Activated CD8-positive, alpha-beta memory T cell treated with anti-CD3 and anti-CD28 coated beads, Interleukin-2, amount 50 U/mL, for 1 hour (primary cell): ENCODE results near the gene NECTIN4.
"Not testable (repeated sequence)": the region's sequence is repeated elsewhere in the genome, so short reads cannot be mapped to it uniquely, and the experiment has no call there.

ENCODE experiments used
- DNase-seq: peaks from one replicate; pipeline ENCODE4 v3.0.0-alpha.2; 2020; ENCODE audit errors: extremely low read depth

Gene NECTIN4

DNA sequence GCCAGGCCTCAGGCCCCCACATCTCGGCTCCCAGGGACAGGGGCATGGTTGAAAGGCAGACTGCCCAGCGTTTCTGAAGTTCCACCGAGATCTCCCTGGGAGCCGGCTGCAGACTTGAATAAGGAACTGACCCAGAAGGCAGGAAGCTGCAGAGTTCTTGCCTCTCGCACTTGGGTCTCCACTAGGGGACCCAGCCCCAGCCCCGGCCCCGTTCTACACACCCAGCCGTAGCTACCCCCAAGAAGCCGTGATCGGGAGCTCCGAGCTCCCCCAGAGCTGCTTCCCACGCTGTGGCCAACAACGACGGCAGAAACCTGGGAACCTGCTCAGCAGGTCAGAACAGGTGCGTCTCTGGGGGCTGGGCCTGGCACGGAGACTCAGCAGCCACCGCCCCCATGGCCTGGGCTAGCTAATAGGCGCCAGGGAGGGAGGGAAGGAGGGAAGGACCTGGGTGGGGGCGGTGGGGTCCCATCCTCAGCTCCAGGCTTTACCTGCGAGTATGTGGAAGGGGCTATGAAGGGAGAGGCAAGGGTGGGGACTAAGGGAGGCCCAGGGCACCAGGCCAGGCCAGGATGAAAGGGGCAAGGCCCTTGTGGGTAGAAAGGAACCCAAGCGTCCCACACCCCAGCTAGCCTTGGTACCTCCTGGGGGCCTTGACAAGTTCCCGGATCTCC lies at the start of gene NECTIN4:
Gene NECTIN4 (minus strand): TSS at position 308 of the 674 bp plus-strand sequence. CDS start 262 bp downstream, at position 46.
- no peak for DNase-seq

DNA sequence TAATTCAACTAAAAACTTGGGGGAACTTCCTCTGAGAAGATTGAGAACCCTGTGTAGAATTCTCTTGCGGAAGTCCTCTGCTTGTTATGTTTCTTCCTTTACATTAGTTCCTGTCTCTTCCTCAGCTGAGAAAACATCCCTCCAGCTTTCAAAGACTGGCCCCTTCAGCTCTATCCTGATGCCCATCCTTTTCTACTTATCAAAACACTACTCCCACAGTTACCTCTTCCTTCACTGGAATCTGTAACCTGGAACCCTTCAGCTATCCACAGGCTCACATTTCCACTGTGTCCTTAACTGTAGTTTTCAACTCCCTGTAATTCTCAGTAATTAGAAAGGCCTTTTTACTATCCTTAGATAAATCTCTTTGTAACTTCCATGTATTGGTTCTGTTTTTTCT lies 49.1 kb upstream of the NECTIN4 start:
- no peak for DNase-seq

DNA sequence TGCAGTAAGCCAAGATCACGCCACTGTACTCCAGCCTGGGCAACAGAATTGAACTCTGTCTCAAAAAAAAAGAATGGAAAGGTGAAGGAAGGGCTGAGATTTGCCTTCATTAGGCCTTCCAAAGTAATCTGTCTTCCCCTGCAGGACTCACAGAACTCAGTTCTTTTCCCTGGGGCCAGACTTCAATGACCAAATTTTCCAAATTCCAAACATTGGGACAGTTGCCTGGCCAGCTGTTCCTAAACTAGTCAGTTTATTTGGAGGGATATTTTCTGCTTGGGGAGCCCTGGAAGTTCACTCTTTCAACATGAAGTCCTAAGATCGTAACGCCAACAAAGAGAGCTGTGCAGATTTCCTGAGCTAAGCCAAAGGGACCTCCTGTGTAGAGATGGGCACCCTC lies 48.5 kb upstream of the NECTIN4 start:
- no peak for DNase-seq

DNA sequence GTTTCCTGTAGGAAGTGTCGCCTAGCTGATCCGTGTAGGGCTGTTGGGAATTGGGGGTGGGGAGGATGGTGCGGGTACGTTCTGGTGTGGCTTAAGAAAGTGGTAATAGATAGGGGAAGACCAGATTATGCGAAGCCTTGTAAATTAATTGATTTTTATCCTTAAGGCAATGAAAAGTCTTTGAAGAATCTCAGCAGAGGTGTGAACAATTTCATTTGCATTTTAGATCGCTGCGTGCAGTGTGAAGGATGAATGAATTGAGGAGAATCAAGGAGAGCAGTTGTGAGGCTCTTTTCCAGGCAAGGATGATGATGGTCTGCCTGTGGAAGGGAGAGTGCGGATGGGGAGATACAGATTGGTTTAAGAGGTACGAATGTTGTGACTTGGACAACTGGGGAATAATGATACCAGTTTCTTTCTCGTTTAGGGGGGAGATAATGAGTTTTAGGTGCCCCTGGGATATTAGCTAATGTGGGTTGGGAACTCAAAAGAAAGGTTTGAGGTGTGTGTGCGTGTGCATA lies 43.9 kb upstream of the NECTIN4 start:
- no peak for DNase-seq

DNA sequence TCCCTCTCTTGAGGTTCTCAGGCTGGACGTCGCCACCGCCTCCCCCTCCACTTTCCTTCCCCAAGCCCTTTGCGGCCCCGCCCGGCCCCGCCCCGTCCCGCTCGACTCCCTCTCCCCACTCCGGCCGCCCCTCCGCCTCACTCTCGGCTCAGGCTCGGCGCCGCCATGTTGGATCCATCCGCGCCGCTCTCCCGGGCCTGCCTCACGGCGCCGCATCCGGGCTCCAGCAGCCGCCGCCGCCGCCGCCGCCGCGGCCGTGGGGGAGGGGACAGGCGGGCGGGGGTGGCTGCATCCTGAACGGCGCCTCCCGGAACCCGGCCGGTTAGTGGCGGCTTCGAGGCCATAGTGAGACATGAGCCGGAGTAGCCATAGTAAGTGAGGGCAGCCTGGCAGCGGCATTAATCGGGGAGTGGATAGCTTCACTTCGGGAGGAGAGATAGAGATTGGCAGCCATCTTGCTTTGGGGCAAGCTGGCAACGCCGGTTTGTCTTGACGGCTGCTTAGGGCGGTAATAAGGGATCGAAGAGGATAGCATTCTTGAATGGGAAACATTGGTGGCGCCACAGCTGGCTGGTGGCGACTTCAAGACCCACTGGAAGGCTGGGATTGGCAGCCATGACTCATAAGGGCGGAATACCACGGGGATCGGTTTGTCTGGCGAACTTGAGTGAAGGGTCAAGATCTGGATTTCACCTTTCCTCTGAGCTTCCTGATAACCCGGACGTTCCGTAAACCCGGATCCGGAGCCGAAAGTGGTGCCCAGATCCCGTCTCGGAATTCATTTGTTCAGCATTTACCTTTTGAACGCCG lies 43.3 kb upstream of the NECTIN4 start, which contains the start of gene DEDD:
Gene DEDD (minus strand): TSS at position 258 of the 810 bp plus-strand sequence. CDS start 8,205 bp downstream, outside the sequence.
- DNase-seq: peak; percentile 81

DNA sequence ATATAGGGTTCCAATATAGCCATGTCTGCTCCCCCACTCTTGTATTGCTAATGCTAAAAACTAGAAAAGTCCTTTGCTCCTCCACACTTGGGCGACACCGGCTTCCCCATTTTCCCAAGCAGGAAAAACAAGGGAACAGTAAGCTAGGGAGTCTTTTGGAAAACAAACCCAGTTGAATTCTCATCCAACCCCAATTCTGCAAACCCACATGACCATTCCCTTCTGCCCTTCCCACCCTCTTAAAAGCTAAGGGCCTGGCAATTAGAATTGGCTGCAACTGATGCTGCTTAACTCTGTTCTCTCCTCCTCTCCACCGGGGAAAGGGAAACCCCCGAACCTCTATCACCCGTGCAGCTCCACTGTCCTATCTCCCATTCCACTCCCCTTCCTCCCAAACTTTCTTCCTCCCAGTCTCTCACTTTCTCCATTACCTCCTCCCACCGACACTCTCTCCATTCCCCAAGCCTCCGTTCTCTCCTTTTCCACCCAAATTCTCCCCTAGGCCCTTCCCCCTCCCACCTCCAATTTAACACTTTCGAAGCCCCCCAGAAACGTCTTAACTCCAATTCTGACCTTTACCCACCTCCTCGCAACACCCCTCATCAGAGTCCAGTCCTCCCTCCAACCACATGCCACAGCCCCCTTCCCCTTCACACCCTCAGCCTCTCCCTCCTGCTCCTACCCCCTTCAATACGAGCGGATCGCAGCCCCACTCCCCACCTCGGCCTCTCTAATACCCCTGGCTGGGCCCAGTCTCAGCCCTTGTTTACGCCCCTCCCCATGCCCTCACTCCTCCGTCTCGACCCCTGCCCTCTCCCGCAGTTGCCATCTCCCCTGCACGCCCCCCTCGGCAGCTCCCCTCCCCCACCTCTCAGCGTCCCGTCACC lies 42.4 kb upstream of the NECTIN4 start:
- DNase-seq: no peak

DNA sequence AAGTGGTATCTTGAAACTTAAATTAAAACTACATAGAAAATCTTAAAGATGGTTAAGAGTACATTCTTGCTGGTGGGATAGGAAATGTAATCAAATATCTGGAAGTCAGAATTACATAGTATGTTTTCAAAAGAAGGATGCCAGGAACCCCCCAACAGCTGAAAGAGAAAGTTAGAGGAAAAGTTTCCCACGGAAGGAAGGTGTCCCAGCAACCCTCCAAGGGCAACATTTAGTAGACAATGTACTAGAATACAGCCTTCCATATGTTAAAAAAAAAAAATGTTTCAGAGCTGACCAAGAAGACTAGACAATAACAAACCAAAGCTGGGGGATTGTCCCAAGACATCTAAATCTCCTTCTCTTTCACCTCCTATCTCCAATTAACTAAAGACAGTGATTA lies 40.9 kb upstream of the NECTIN4 start:
- DNase-seq: no peak

DNA sequence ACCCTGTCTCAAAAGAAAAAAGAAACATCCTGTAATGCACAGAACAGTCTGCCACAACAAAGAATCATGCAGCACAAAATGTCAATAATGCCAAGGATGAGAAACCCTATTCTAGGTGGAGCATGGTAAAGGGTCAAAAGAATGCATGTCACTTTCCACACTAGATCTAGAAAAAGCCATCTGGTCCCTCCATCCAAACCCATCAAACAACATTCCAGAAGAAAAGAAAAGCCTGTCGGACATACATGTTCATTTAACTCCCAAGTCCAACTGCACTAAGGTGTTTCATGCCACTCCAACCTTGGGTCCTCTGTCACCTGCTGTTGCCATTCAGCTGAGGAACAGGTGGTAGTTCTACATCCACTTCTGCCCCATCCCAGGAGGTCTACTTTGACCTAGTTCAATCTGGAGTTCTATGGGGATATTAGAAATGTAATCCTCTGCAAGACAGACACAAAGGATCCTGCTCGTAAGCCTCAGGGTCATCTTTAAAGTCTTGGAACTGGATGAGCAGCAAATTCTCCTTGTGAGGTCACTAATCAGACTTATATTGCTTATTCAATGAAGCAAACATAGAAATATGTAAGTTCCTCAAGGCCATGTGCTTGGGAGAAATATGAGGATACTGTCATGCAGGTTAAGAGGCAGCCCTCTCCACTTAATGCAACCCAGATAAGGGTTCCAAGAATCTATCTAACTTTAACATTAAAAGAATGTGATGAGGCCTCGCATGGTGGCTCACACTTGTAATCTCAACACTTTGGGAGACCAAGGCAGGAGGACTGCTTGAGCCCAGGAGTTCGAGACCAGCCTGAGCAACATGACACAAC lies 39.4 kb upstream of the NECTIN4 start:
- no peak for DNase-seq

DNA sequence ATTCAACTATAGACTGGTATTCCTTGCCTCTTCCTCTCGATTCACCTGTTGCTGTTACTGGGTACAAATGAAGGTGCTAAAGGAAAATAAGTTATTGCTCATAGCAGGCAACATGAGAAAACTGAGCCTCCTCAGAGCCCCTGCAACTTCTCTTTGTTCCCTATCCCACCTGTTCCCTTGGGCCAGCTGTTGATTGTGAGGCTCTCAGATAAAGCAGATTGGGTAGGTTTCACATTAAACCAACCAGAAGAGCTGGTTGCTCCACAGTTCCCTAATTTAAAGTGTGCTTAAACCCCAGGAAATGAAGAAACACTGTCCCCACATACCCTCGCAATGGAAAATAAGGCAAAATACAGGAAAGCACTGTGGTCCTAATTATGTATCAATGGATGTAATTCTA lies 38.3 kb upstream of the NECTIN4 start:
- DNase-seq: no peak

DNA sequence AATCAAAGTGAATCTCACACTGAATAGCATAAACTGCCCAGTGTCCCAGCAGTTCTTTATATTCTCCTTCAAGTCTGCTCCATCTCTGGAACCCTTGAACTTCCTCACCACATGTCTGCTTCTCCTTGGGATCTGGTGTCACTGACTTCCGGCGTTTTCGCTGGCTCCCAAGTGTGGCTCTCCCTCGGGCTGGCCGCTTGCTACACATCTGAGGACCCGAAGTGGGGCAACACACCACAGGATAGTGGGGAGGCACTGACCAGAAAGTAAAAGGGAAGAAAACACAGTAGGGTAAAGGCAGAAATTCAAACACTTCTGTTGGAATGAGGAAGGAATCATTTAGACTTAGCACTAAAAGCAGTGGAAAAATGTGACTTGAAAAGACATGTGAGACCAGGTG lies 33.6 kb upstream of the NECTIN4 start:
- no peak for DNase-seq

DNA sequence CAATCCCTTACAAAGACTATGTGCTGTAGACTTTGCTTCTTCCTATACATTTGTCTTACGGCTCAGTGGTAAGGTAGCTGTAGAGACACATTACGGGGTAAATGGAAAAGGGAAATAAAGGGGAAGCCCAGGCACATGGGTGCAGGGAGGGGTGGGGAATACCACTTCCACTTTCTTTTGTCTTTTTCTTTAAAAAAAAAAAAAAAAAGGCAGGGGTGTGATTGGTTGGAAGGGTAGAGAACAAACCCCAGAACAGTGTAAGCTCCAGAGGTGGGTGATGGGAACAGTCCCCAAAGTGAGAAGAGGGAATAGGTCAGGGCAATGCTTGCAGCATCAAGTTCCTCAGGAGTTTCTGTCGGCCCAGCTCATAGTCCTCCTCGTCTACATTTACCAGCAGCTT lies 32.5 kb upstream of the NECTIN4 start:
- no peak for DNase-seq

DNA sequence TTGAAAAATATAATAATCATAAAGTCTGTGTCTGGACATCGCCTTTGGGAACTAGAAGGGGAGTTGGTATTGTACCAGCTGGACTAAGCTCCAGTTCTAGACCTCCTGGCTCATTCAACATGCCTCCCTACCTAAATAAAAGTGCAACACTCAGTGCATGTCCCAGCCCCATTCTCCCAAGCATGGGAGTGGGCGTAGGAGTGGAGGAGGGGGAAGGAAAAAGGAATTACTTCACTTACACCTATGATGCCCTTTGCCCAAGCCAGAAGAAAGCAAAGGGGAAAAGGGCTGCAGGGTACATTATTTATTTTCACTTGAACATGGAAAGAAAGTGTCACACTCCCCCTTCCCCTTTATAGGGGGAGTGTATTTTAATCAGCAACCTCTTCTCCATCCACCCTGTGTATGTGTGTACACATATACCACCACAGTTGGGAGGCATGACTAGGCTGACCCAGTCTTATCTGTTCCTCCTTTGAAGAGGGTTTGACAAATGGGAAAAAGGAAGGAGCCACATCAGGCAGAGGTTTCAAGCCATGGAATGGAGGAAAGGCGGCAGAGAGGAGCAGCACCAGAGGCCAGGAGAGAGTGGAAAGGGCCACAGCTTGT lies 31.8 kb upstream of the NECTIN4 start:
- DNase-seq: no peak

DNA sequence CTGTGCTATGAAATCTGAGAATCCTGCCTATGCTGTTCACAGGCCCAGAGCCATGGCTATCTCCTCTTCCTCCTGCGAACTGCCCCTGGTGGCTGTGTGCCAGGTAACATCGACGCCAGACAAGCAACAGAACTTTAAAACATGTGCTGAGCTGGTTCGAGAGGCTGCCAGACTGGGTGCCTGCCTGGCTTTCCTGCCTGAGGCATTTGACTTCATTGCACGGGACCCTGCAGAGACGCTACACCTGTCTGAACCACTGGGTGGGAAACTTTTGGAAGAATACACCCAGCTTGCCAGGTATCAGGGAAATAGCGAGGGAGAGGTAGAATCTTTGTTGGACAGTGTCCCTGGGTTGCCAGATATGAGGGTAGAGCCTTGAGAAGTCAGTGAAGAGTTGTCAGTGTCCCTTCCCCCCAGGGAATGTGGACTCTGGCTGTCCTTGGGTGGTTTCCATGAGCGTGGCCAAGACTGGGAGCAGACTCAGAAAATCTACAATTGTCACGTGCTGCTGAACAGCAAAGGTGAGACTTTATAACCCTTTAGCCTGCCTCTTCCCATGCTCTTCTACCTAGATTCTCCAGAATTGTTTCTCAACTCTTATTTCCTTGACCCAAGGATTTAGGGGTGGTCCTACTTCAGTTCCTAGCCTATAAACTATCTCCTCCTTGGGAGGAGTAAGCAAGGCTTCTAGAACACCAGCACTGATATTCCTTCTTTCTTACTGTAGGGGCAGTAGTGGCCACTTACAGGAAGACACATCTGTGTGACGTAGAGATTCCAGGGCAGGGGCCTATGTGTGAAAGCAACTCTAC lies 29.9 kb upstream of the NECTIN4 start:
- DNase-seq: no peak

DNA sequence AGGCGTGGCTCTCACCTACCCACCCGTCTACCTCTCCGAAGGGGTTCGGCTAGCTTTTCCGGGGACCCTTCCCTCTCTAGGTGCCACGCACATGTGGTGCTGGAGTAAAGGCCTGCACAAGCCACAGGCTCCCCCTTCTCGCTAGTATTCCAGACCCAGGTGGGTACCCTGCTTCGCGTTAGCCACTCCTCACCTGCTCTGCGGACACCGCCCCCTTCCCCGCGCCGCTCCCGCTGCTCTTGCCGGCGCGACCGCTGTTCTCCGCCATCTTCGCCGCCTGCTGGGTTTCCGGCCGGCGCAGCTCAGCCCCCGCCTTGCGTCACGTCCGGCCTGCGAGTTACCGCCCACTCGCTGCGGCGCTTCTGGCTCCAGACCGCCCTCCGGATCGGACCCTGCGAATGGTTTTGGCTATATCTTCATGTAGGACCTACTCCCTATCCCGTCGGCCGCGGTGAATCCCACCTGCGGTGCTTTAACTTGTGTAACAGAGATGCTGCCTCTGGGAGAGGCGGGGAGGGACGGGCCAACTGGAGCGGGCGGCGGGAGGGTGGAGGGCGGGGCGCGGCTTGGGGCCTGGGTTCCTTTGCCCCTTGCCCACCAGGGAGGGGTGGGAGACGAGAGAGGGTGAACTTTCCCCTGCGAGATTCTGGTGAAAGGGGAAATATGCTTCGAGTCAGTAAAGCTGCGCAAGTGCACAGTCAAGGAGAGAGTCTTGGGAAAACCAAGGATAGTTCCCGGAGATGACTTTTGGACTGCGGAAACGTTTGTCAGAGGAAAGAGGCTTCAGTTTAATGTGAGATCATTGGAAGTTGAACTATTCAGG lies 28.6 kb upstream of the NECTIN4 start, which contains the start of the genes NIT1 and PFDN2:
Gene NIT1 (plus strand): TSS at position 347 of the 823 bp plus-strand sequence. CDS start 72 bp downstream, at position 419.
Gene PFDN2 (minus strand): TSS at position 279 of the 823 bp plus-strand sequence. CDS start 11 bp downstream, at position 268.
- no peak for DNase-seq

DNA sequence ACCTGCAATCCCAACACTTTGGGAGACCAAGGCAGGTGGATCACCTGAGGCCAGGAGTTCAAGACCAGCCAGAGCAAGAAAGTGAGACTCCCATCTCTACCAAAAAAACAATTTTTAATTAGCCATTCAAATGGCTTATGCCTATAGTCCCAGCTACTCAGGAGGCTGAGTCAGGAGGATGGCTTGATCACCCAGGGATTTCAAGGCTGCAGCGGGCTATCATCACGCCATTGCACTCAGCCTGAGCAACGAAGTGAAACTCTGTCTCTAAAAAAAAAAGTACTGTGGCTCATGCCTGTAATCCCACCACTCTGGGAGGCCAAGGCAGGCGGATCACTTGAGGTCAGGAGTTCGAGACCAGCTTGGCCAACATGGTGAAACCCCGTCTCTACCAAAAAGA lies 26.6 kb upstream of the NECTIN4 start:
- DNase-seq: not testable (repeated sequence)

DNA sequence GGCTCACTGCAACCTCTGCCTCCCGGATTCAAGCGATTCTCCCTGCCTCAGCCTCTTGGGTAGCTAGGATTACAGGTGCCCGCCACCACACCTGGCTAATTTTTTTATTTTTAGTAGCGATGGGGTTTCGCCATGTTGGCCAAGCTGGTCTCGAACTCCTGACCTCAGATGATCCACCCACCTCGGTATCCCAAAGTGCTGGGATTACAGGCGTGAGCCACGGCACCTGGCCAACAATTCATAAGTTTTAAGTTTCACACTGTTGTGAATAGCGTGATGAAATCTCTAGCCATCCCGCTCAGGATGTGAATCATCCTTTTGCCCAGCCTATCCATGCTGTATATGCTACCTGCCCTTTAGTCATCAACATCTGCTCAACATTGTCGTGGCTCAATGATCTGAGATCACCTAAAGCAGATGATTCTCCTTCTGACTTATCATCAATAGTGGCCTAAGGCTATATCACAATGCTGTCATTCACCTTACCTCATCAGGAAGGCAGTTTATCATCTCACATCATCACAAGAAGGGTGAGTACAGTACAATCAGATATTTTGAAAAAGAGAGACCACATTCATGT lies 25.9 kb upstream of the NECTIN4 start:
- no peak for DNase-seq

DNA sequence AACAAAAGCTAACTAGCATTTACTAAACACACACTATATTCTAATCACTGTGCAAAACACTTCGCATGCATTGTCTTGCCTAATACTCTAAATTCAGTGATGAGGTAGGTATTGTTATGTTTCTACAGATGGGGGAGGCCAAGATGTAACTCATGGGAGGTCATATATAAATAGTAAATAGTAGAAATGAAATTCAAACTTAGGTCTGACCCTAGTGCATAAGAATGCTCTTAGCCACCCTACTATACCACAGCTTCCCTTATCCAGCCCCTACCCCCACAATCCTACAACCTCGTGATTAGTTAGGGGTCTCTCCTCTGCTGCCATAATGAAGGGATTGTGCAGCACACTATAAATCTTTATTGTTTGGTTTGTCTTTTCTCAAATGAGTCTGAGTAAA lies 25.2 kb upstream of the NECTIN4 start:
- no peak for DNase-seq

DNA sequence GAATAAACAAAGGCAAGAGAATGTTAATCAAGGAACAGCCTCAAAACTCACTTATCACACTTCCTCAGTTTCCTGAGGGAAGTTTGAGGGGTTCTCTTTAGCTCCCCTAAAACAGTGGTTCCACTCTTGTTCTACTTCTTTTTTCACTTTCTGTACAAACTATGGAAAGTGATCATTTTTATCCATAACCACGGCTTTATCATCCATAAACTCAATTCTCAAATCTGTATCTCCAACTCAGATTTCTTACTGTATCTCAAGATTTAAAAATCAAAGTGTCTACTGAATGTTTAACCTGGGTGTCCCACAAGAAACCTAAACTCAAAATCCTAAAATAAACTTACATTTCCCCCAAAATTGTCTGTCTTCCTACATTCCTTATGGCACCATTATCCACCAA lies 24.6 kb upstream of the NECTIN4 start:
- DNase-seq: no peak
